Amniotic epithelial cell (primary cell): ENCODE measurements around the gene SIGMAR1.

Source experiments
- DNase-seq: peaks from one replicate; pipeline ENCODE4 v3.0.0-alpha.2; 2010; ENCODE audit warnings: low read depth

SIGMAR1 gene

DNA sequence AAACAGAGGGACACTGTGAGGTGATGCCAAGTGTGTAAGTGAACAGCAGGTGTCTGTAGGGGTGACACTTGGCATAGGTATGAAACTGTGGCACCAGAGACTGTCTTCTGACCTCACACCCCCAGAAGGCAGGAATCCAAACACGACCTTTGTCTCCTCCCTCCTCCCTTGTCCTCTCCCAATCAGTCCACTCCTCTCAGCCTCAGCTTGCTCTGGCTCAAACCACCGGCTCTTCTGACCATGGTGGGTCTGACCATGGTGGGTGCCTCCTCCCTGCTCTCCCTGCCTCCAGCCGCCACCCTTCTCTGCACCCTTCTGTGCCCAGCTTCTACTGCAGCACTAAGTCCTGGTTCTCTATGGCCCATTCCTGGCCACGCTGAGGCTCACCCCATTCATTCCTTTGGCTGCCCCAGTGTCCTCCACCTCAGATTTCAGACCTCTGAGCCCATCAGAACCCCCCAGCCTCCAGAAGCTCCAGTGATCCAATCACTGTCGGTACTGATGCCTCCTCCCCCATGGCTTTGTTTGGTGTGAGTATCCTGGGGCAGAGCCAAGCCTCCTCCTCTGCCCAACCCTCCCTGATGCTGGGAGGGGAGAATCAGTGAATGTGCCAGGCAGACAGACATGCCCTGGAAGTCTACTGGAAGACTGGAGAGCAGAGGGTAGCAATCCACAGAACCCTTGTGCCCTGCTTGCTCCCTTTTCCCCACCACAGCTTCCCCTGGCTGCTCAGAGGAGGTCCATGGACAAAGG lies 7.0 kb downstream of the SIGMAR1 start:
- DNase-seq: no peak

DNA sequence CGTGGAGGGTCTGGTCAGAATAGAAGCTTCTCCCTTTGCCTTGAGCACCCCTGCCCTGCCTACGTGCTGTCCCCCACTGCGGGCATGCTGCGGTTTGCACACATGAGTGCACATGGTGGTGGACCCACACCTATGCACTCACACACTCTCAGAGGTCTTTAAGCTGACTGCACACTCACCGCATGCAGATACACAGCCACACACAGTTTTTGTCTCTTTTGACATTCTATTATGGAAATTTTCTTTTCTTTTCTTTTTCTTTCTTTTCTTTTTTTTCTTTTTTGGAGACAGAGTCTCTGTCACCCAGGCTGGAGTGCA lies 8.1 kb downstream of the SIGMAR1 start:
- no peak for DNase-seq

DNA sequence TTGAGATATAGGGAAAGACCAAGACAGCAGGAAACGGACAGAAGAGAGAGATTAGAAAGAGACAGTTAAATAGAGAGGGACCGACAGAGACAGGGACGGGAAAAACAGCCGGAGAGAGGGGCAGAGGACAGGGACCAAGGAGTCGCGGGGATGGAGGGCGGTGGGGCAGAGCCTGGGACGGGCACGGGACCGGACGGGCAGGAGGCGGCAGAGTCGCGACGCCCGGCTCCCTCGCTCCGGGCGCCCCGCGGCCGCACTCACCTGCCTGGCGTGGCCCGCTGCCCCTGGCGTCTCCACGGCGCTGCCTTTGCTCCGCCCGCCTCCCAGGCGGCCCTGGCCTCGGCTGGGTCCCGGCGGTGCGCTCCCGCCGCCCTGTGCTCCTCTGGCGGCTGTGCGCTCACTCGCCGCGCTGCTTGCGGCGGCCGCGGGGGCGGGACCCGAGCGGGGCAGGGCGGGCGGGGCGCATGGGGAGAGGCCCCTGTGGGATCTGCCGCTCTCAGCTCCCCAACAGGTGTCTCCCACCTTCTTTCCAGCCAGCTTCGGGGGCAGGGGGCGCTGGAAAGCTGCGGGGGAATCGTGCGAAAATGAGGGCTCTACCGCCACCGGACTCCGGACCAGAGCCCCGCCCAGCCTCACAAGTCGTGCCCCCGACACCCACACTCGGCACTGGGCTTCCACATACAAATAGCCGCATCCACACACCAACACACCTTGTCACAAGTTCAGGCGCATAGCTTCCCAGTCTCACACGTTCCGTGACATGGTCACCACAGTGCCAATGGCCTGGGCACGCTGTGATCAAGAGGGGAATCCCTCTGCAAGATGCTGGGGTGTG lies 8.7 kb downstream of the SIGMAR1 start, which contains the start of gene ARID3C:
ARID3C (minus strand) TSS at position 411 of the 835 bp plus-strand sequence. CDS start 1,052 bp downstream, outside the sequence.
- DNase-seq: no peak

DNA sequence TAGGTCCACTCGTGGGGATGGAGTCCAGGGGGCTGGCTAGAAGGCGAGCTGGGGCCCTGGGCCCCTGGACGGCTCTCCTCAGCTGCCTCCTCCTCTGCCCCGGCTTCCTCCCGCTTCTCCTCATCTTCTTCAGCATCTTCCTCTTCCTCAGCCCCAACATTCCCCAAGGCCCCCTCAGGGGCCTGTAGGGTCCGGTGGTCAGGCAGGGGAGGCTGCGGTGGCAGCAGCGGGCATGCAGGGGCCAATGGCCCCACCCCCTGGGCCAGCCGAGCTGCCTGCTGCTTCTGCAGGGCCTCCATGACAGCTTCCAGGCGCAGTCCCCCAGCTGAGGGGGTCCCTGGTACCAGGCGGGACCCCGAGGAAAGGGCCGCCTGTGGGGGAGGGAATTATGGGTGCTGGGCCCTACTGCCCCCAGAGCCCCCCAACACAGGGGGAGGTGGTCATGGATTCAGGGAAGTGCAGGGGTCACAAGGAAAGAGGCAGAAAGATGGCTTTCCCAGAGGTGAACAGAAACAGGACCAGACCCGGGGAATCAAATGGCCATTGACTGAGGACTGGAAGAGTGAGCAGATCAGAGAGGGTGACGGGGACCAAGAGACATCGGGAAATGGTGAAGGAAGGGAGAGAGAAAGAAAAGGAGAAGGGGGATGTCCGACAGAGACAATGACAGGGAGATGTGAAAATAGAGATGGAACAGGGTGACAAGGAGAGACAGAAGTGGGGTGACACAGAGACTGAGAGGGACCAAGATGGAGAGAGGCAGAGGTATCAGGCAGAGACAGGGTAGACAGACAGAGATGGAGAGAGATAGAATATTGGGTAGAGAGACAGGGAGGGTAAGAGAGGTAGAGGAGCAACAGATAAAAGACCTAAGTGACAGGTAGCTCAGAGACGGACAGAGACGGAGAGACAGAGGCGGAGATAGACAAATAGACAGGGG lies 9.6 kb downstream of the SIGMAR1 start:
- no peak for DNase-seq

DNA sequence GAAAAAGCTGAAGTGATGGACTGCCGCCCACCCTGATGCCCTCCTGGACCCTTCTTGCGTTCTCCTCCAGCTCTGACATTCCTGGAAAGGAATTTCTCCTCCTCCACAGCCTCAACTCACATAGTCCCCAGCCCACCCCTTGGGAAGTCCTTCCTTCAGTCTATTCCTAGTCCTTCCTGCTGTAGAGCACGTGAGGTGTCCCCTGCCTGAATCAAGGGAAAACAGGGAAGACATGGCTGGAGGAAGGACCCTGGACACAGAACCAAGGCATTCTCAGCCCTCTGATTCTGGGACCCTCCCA lies 12.5 kb downstream of the SIGMAR1 start:
- no peak for DNase-seq

DNA sequence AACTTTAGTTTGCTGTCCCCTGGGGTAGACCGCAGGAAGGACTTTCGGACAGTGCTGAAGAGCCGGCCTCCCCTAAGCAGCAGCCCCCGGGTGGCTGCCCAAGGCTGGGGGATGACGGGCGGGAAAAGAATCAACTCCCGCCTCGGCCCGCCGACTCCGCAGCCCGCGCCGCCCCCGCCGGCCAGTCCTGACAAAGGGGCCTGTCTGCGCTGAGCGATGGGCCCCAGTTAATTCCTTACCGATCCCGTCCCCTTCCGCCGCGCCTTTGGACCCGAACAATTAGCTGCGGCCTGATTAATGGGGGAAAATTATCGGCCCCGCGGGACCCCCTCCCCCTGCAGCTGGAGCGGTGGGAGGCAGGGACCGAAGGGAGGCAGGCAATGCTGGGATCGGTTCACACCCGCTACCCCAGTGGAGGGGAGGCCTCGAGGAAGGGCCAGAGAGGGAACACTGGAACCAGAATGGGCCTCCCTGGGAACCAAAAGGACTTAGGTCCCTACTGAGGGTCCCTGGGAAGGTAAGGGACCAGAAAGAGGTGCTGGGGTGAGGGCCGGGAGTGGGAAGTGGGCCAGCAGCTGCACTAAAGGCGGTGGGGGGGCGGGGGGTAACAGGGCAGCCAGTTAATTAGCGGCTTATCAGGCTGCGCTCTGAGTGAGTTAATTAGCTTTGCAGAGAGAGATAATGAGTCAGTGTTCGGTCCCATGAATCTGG lies 13.0 kb downstream of the SIGMAR1 start:
- DNase-seq: no peak

DNA sequence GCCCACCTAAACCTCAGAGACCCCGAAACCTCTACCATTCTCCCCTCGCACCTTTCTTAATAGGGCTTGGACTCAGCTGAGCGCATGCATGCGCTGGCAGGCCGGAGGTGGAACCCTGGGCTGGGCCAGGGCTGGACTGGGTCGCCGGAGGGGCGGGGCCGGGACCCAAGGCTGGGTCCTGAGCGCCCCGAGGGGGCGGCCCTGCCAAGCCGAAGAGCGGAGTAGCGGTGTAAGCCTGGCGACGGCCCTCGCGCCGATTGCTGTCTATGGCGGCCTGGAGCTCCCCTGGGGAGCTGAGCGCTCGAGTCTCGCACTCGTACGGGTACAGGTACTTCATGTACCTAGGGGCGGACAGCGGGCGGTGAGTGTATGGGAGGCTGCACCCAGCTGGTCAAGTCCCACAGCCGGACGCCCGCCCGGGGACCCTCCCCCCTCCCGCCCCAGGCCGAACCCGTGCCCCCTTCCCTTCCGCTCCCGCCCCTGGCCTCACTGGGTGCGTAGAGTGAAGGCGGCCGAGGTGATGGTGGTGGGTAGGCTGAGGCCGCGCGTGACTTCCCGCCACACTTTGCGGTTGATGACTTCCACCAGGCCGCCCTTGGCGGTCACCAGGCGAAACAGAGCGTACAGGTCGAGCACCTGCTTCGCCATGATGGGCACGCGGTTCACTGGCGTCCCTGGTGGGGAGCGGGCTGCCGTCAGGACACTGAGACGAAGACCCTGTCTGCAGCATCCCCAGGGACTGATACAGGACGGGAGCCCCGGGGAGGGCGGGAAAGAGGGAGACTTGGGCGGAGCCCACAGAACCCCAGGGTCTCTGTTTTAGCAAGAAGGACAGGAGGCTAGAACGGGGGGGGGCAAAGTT lies 14.0 kb downstream of the SIGMAR1 start:
- no peak for DNase-seq

DNA sequence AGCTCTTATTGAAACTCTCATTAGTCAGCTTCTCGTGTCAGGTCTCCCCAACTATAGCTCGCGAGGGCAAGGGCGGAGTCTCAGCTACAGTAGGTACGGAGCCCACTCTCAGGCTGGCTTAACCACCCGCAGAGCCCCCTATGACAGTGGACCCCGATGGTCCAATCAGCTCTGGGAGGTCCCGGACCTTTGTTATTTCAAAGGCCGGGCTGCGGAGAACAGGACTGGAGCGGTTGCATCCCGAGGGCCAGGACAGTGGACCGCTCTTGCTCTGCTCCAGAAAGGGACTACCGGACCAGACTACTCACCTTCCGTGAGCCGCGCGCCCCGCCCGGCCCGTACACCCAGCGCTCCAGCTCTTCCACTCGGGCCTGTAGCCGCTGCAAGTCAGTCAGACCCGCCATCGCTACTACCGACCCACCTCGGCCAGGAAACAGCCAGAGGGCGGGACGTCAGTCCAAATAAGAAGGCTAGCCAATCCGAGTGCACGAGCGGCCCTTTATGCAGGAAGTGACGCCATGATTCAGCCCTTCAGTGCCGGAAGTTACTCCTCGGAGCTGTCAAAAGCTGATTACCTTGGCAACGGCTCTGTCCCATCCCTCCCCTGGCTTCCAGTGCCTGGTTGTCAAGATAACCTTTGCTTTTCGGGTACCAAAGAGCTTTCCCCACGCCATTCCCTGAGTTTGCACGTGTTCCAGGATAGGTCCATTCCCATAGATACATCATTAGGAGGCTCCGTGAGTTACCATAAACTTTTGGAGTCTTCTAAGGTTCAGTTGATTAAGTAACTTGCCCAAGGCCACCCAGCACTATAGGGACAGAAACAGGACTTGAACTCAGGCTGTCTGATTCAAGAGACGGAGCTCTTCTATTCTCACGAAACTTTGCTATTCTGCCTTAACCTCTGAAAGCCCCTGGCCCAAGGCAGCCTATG lies 17.3 kb downstream of the SIGMAR1 start, which contains the start of gene DCTN3:
DCTN3 (minus strand) TSS at position 435 of the 934 bp plus-strand sequence; CDS start at position 404, 31 bp downstream.
- DNase-seq: peak; percentile 93

DNA sequence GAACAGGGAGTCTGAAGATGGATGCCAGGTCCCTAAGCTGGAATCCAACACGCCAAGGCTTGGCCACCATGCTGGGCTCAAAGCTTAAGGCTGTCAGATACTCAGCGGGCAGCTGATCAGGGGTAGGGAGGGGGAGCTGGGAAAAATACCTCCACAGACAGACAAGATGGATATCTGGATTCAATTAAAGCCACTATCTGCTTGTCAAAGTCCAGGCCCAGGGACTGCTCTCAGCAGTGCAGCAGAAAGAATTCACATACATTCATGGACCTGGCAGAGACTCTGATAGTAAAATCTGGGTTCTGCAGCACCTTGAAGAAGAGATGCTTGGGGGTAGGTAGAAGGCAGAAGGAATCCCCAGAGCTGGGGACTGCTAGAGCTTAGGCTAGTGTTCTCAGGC lies 22.5 kb downstream of the SIGMAR1 start:
- no peak for DNase-seq

DNA sequence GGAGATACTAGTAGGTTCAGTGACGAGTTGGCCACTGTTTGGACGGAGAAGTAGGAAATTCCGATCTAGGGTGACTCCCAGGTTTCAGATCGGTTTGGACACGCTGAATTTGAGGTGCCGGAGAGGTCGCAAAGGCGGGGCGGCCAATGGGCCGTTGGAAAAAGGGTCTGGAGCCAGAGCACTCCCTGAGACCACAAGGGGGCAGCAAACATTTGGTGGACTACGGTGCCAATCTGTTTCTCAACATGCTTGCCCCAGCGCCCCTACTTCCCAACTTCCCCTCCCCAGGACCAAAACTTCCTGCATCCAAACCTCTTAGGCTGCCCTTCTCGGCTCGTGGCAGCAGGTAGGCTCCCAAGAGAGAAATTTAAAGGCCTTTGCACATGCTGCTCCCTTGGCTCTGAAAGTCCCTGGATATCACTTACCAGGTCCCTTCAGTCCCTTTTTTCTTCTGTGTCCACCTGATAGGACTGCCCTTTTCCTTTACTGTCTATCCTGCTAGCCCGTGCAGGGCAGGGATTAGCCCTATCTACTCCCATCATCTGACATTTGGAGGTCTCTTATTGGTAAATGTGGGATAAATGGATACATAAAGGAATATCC lies 24.7 kb downstream of the SIGMAR1 start:
- DNase-seq: peak; percentile 60

DNA sequence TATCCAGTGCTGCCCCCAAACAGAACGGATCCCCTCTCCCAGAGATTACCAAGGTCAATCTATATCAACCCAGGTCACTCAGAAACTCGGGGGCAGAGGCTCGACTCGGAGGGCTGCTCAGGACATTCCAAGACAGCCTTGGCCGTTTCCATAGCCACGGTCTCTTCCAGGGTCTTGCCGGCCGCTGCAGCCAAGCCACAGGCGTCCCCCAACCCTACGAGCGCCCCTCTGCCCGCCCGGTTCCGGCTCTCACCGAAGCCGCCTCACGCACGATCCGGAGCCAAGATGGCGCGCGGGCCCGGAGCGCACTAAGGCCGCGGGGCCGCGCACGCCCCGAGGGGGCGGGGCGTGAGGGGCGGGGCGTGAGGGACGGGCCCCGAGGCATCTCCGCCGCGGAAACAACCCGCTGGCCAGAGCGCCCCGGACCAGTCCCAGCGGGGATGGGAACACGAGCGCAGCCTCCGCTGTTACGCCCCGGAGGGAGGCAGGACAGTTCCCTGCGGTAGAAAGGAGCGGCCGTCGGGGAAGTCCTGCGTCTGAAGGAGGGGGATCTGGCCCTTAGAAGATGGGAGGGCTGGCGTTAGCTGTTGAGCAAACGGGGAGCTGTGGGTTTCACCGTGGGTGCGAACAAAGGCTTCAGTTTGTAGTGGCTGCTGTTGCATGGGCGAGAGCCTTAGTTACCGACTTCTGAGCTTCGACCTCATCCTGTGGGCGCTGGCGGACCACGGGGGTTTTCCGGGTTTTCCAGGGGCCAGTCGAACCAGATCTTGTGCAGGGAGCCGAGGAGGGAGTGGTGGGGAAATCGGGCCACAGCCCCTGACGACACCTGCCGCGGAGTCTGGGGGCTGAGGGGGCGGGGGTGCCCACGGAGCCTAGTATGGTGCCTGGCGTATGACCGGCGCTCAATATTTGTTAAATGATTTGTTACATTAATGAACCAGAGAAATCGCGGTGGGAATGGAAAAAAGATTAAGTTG lies 25.5 kb downstream of the SIGMAR1 start, which contains the start of gene RPP25L:
RPP25L (minus strand) TSS at position 287 of the 977 bp plus-strand sequence. CDS start 801 bp downstream, outside the sequence.
- DNase-seq: peak; percentile 72

DNA sequence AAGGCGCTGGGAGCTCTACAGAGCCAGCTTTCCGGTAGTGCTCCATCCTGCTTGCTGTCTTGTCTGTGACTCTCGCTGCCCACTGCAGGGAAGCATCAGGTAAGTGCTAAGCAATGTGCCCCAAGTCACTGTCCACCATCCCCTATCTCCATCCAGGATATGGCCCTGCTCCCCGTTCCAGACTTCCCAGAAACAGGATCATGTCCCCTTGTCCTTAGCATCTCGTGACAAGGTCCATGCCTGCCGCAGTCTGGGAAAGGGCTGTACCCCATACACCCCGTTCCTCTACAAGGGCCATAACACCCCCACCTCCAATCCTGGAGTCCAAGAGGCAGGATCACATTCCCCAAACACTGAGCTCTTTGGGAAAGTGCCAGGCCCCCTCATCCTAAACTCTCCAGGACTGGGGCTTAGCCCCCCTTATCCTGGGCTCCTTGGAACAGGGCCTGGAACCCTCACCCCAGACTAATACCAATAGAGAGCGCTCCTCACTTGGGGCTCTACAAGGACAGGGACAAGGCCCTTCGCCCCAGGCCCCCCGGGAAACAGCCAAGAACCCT lies 26.3 kb downstream of the SIGMAR1 start:
- no peak for DNase-seq

DNA sequence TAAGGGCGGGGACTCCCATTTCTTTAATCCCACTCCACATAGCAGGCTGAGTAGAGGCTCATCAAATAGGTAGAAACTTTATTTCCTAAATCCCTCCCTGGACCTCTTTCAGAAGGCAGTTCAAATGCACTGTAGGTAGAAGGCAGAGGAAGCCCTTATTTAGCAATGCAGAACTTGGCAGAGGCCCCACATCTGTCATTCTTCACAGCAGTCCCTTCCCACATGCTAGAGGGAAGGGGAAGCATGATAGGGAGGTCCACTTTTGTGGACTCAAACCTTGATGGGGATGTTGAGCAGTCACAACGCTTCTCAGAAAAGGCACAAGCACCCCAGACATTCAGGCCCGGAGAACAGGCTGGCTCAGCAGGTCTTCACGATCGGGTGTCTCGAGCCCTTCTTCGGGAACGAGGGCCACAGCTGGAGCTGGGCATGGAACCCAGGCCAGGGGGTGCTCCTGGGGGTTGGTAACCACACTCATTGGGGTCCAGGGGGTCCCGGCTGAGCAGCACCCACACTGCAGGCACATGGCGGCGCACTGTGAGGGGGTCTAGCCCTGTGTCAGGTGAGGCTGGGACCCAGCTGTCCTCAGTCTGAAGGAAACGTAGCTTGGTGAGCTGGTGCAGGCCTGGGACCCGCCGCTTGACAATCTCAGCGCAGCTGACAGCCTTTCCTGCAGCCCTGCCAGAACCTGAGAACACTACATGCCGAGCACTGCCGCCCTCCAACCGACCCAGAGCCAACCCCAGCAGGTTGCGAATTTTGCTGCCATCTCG lies 27.0 kb downstream of the SIGMAR1 start:
- DNase-seq: peak; percentile 16

DNA sequence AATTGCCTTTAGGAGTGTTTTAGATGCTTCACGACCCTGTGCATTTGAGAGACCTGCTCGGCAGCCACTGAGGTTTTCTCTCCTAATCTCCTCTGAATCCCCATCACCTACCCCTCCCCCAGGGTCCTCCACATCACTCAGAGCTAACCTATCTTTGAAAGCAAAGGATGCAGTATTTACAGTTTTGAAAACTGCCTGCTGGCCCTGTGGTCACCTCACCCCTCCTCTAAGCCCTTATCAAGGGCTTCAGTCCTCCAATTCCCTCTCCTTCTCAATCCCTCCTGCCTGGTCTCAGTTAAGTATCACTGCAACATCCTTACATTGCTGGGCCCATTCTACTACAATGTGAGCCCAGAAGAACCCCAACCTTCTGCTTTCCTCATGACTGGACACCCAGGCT lies 30.3 kb downstream of the SIGMAR1 start:
- no peak for DNase-seq

DNA sequence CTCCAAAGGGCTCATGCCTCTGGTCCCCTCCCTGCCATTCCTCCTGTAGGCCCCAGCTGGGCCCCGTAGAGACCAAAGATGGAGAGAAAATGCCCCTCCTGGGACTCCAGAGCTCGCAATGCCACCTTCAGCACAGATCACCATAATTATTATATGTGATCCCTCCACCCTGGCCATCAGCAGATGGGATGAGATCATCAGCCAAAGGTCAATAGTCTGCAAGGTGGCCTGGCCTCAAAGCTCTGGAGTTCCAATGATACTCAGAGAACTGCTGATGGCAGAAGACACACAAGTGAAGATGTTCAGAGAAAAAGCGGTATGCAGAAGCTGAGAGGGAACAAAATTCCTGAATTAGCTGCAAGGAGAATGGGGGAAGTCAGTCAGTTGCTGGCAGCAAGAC lies 30.7 kb downstream of the SIGMAR1 start:
- DNase-seq: no peak

DNA sequence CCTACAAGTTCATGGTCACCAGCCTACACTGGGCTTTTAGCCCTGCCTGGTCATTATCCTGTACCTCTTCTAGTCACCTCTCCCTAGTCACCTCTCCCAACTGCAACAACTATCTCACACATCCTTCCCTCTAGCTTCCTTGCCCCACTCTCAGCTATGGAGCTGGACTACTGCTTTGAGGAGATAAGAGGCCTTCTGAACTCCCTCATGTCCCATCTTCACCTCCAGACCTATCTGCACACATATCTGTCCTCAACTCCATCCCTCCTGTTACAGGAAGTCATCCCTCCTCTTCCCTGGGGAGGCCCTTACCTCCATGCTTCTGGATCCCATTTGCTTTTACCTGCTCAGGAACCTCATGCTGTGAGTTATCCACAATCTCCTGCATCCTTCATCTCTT lies 31.4 kb downstream of the SIGMAR1 start:
- DNase-seq: no peak
